GM23338 (cell line): Measurements from ENCODE around the gene GDAP1L1. TPM values are rescaled to one million over a fixed set of nuclear protein-coding genes. Genes with fewer than 3 reads are reported as not detected.

ENCODE experiments used
- ATAC-seq: fragments of 200-7000 bp; cut with Tn5 transposase; 3 replicates; pipeline ENCODE4 v1.9.1; 2020
- DNase-seq: peaks from one replicate; pipeline ENCODE4 v3.0.0-alpha.2; 2015; ENCODE audit warnings: low spot score
- H2AFZ ChIP-seq: fragments of 200-600 bp; sonication (generic); 2 replicates; pipeline ENCODE4 v1.8.0; 2016; ENCODE audit warnings: antibody characterized with exemption, mild to moderate bottlenecking, moderate library complexity
- H3F3A ChIP-seq: fragments of 200-600 bp; sonication (generic); replicated peaks from 2 replicates; pipeline ENCODE4 v1.8.0; 2017; ENCODE audit warnings: antibody characterized with exemption, mixed run types, low read depth
- H3K27ac ChIP-seq: fragments of 200-600 bp; sonication (generic); 2 replicates; pipeline ENCODE4 v1.6.1; 2016; ENCODE audit warnings: low read depth
- H3K27me3 ChIP-seq: fragments of 200-600 bp; sonication (generic); 2 replicates; pipeline ENCODE4 v1.8.0; 2016; ENCODE audit warnings: mild to moderate bottlenecking, mixed run types, moderate library complexity; ENCODE audit not compliant: insufficient read depth
- H3K36me3 ChIP-seq: fragments of 200-600 bp; sonication (generic); 2 replicates; pipeline ENCODE4 v1.8.0; 2016; ENCODE audit warnings: mild to moderate bottlenecking; ENCODE audit not compliant: insufficient read depth
- H3K4me1 ChIP-seq: fragments of 200-600 bp; sonication (generic); 2 replicates; pipeline ENCODE4 v1.8.0; 2016; ENCODE audit warnings: mild to moderate bottlenecking, moderate library complexity; ENCODE audit not compliant: insufficient read depth
- H3K4me2 ChIP-seq: fragments of 200-600 bp; sonication (generic); 2 replicates; pipeline ENCODE4 v1.7.1; 2017; ENCODE audit warnings: mixed run types
- H3K4me3 ChIP-seq: fragments of 200-600 bp; sonication (generic); 2 replicates; pipeline ENCODE4 v1.6.1; 2016; ENCODE audit warnings: mixed run types
- H3K79me2 ChIP-seq: fragments of 200-600 bp; sonication (generic); replicated peaks from 2 replicates; pipeline ENCODE4 v1.8.0; 2017; ENCODE audit warnings: mild to moderate bottlenecking; ENCODE audit not compliant: insufficient read depth
- H3K9me2 ChIP-seq: fragments of 200-600 bp; sonication (generic); 2 replicates; pipeline ENCODE4 v1.8.0; 2017; ENCODE audit not compliant: insufficient read depth
- H4K20me1 ChIP-seq: fragments of 200-600 bp; sonication (generic); replicated peaks from 2 replicates; pipeline ENCODE4 v1.8.0; 2017; ENCODE audit warnings: mild to moderate bottlenecking; ENCODE audit not compliant: insufficient read depth
- H3K27ac Mint-ChIP-seq: 2 replicates; pipeline ENCODE4 v1.8.0; 2020; ENCODE audit warnings: inconsistent platforms, mild to moderate bottlenecking, moderate library complexity, mixed read lengths
- H3K27me3 Mint-ChIP-seq: 3 replicates; pipeline ENCODE4 v1.8.0; 2022; ENCODE audit warnings: low read depth, mild to moderate bottlenecking, moderate library complexity, mixed read lengths, inconsistent platforms; ENCODE audit not compliant: insufficient read depth, poor library complexity
- H3K36me3 Mint-ChIP-seq: 3 replicates; pipeline ENCODE4 v1.8.0; 2021; ENCODE audit warnings: low read depth, mild to moderate bottlenecking, inconsistent platforms, moderate library complexity, mixed read lengths
- H3K4me1 Mint-ChIP-seq: 3 replicates; pipeline ENCODE4 v1.8.0; 2020; ENCODE audit warnings: mild to moderate bottlenecking, inconsistent platforms, mixed read lengths
- H3K4me3 Mint-ChIP-seq: 3 replicates; pipeline ENCODE4 v1.8.0; 2021; ENCODE audit warnings: moderate library complexity, mild to moderate bottlenecking, inconsistent platforms, mixed read lengths
- H3K9me3 Mint-ChIP-seq: 3 replicates; pipeline ENCODE4 v1.8.0; 2020; ENCODE audit warnings: moderate library complexity, mild to moderate bottlenecking, inconsistent platforms, mixed read lengths
- CREB1 ChIP-seq: fragments of 250-450 bp; sonication (Bioruptor Pico); IDR thresholded peaks from 2 replicates; pipeline ENCODE4 v1.5.0; 2020; ENCODE audit warnings: low read depth, mild to moderate bottlenecking, moderate library complexity
- CTCF ChIP-seq, 2 experiments: fragments of 200-600 bp in 1 of 2; sonication (generic) in 1 of 2; conservative IDR thresholded peaks; 2 replicates each; pipeline versions ENCODE4 v1.5.1 to v1.6.1; 2016 to 2017; ENCODE audit warnings: antibody characterized with exemption in 2 of 2, low read depth in 2 of 2, mild to moderate bottlenecking in 2 of 2, moderate library complexity in 1 of 2
- ETS1 ChIP-seq: IDR thresholded peaks from 2 replicates; pipeline ENCODE4 v1.6.1; 2016; ENCODE audit warnings: antibody characterized with exemption
- EZH2 ChIP-seq: fragments of 200-600 bp; sonication (generic); IDR thresholded peaks from one replicate; pipeline ENCODE4 v1.8.0; 2017; ENCODE audit warnings: antibody characterized with exemption, mild to moderate bottlenecking, low read depth; ENCODE audit not compliant: unreplicated experiment
- EZH2phosphoT487 ChIP-seq: fragments of 200-600 bp; sonication (generic); IDR thresholded peaks from one replicate; pipeline ENCODE4 v1.8.1; 2018; ENCODE audit warnings: antibody characterized with exemption; ENCODE audit not compliant: unreplicated experiment
- JUNB ChIP-seq: IDR thresholded peaks from one replicate; pipeline ENCODE4 v1.6.1; 2016; ENCODE audit warnings: antibody characterized with exemption; ENCODE audit not compliant: unreplicated experiment
- NANOG ChIP-seq: IDR thresholded peaks from 2 replicates; pipeline ENCODE4 v1.6.1; 2016; ENCODE audit warnings: antibody characterized with exemption, borderline replicate concordance
- POLR2AphosphoS5 ChIP-seq: IDR thresholded peaks from 2 replicates; pipeline ENCODE4 v1.6.1; 2016; ENCODE audit warnings: antibody characterized with exemption, low read depth
- REST ChIP-seq: IDR thresholded peaks from one replicate; pipeline ENCODE4 v1.6.1; 2018; ENCODE audit warnings: antibody characterized with exemption; ENCODE audit not compliant: unreplicated experiment
- STAT1 ChIP-seq: IDR thresholded peaks from one replicate; pipeline ENCODE4 v1.6.1; 2016; ENCODE audit warnings: antibody characterized with exemption; ENCODE audit not compliant: unreplicated experiment
- ZNF114 ChIP-seq: fragments of 250-450 bp; sonication (Bioruptor Pico); IDR thresholded peaks from 2 replicates; pipeline ENCODE4 v1.5.0; 2020; ENCODE audit warnings: mild to moderate bottlenecking, moderate library complexity
- ZNF331 ChIP-seq: fragments of 250-450 bp; sonication (Bioruptor Pico); IDR thresholded peaks from 2 replicates; pipeline ENCODE4 v1.5.0; 2020; ENCODE audit warnings: low read depth, mild to moderate bottlenecking, moderate library complexity
- ZNF462 ChIP-seq: fragments of 250-450 bp; sonication (Bioruptor Pico); IDR thresholded peaks from 2 replicates; pipeline ENCODE4 v1.5.0; 2020; ENCODE audit warnings: mild to moderate bottlenecking, moderate library complexity
- polyA plus RNA-seq: library from polyadenylated mRNA; unstranded; fragments of >200 nt; fragmentation: Nextera tagmentation; extraction: Ambion mirVana; gene quantifications from 2 replicates; pipeline ENCODE4 v1.2.1, GENCODE V29; 2016
- total RNA-seq: library from RNA; depleted of rRNA; stranded (reverse); fragments of >200 nt; shearing (Covaris generic); gene quantifications from 2 replicates; pipeline ENCODE4 v1.2.3, GENCODE V29; 2014

GDAP1L1 gene
- total and polyA plus RNA-seq, 2 experiments from 2014 or later, result 4.5 to 11.2 TPM

- Mint-ChIP-seq H3K4me3 (peak overlapping the region; percentile 98), H3K4me1 (peaks cover 36% of the 10 kb centered on the region; the same call in 2 of the 3 replicates), H3K36me3 (peaks cover 1% of the 10 kb centered on the region), H3K27ac (peak overlapping the region; percentile 99), H3K27me3 (peaks cover 16% of the 10 kb centered on the region), H3K9me3 (no peaks in the 10 kb centered on the region; the same call in 2 of the 3 replicates)
- ATAC-seq (no peak; the same call in 2 of the 3 replicates), DNase-seq (no peak)
- H3K79me2 ChIP-seq, result peaks cover 45% of the 10 kb centered on the region
- TF ChIP-seq REST (no peak), STAT1 (no peak), CTCF (conservative IDR thresholded peaks at IDR 0.05; ENCODE audit: low read depth in 2 of 2) (no peak), JUNB (no peak), NANOG (no peak), ZNF114 (CRISPR knock-in tag) (no peak), EZH2 (no peak), POLR2AphosphoS5 (no peak), ZNF331 (CRISPR knock-in tag) (no peak), ZNF462 (CRISPR knock-in tag) (no peak), EZH2phosphoT487 (no peak), ETS1 (no peak), CREB1 (CRISPR knock-in tag) (no peak)
- H3K36me3 ChIP-seq, result peaks cover 3% of the 10 kb centered on the region; the same call in 1 of the 2 replicates
- peaks cover 21% of the 10 kb centered on the region for H4K20me1 ChIP-seq
- peak overlapping the region; percentile 92 for H3K4me3 ChIP-seq
- peak overlapping the region; percentile 91 for H3K27ac ChIP-seq
- peak overlapping the region; percentile 83 for H3K4me2 ChIP-seq
- H3F3A ChIP-seq, result no peaks in the 10 kb centered on the region
- H3K27me3 ChIP-seq, result no peaks in the 10 kb centered on the region
- peaks cover 15% of the 10 kb centered on the region for H3K4me1 ChIP-seq
- no peaks in the 10 kb centered on the region for H3K9me2 ChIP-seq
- H2AFZ ChIP-seq, result 0 out of 2 replicates have a peak overlapping the region, but pooled peaks have one; percentile 5
Observed at GRCh38 chr20:44211177-44212039, 35.7 kb upstream of the GDAP1L1 start.
